Measurements from ENCODE around the gene BEX5.
"Not testable (repeated sequence)": the region's sequence is repeated elsewhere in the genome, so short reads cannot be mapped to it uniquely, and the experiment has no call there.

Gene BEX5

GRCh38 chrX:102155806-102156179 lies at the start of gene BEX5:
BEX5 (minus strand) TSS chrX:102155977; CDS start chrX:102154265, 1,712 bp downstream.
- FAIRE-seq, result no peak

- FAIRE-seq, result no peak
Observed at GRCh38 chrX:102185967-102186720, 30.4 kb upstream of the BEX5 start.

GRCh38 chrX:102154900-102155805 lies 624 bp downstream of the BEX5 start:
- no peak for FAIRE-seq

- no peak for FAIRE-seq
Observed at GRCh38 chrX:102154218-102154860, 1.4 kb downstream of the BEX5 start.

GRCh38 chrX:102142274-102142673 lies 13.5 kb downstream of the BEX5 start, which contains the start of gene TCEAL6:
TCEAL6 (minus strand) TSS chrX:102142481.
- FAIRE-seq, result not testable (repeated sequence)

GRCh38 chrX:102141631-102142030 lies 14.1 kb downstream of the BEX5 start:
- not testable (repeated sequence) for FAIRE-seq

GRCh38 chrX:102140876-102141275 lies 14.9 kb downstream of the BEX5 start:
- FAIRE-seq, result not testable (repeated sequence)

- FAIRE-seq, result no peak
Observed at GRCh38 chrX:102138064-102138463, 17.7 kb downstream of the BEX5 start.

GRCh38 chrX:102129473-102129872 lies 26.3 kb downstream of the BEX5 start:
- FAIRE-seq, result no peak

GRCh38 chrX:102126863-102127262 lies 28.9 kb downstream of the BEX5 start:
- no peak for FAIRE-seq

GRCh38 chrX:102126080-102126818 lies 29.5 kb downstream of the BEX5 start:
- FAIRE-seq, result not testable (repeated sequence)

- not testable (repeated sequence) for FAIRE-seq
Observed at GRCh38 chrX:102125436-102125835, 30.3 kb downstream of the BEX5 start, which contains the start of gene TCEAL2. TCEAL2 (plus strand) TSS chrX:102125679; CDS start chrX:102126831, 1,152 bp downstream.

- not testable (repeated sequence) for FAIRE-seq
Observed at GRCh38 chrX:102125014-102125413, 30.8 kb downstream of the BEX5 start.

GRCh38 chrX:102115748-102116147 lies 40.0 kb downstream of the BEX5 start:
- no peak for FAIRE-seq

- no peak for FAIRE-seq
Observed at GRCh38 chrX:102113367-102113766, 42.4 kb downstream of the BEX5 start.

Measured in TTC549 (cell line).